K562 (cell line): ENCODE data around the gene GPR108. TPM values are rescaled to one million over a fixed set of nuclear protein-coding genes. Genes with fewer than 3 reads are reported as not detected.

Source experiments
- ATAC-seq: fragments of 200-7000 bp; cut with Tn5 transposase; 3 replicates; pipeline ENCODE4 v1.9.1; 2020; ENCODE audit warnings: moderate library complexity
- BruUV-seq: library from RNA; stranded (reverse); fragments of 400-500 nt; replicated peaks from 2 replicates; lab custom pipeline; 2021; lab: Mats Ljungman, UMichigan
- CTCF ChIA-PET: fragments of 300-600 bp; formaldehyde crosslinking; extraction: SDS; loops from one replicate; lab custom pipeline; 2021; ENCODE audit warnings: low intra/inter-chr PET ratio; lab: Yijun Ruan, JAX
- POLR2A ChIA-PET: fragments of 300-600, 350-650 bp; sonication (Branson Sonifier 250); formaldehyde crosslinking; extraction: SDS; loops from one replicate; lab custom pipeline; 2021; ENCODE audit warnings: antibody characterized with exemption, inconsistent platforms; lab: Yijun Ruan, JAX
- DNase-seq, 4 experiments: peaks; one replicate each; pipeline versions ENCODE4 v3.0.0 to v3.0.0-alpha.2; 2011 to 2018; ENCODE audit warnings: low spot score in 3 of 4, mixed read lengths in 3 of 4; ENCODE audit errors: extremely low read depth in 1 of 4
- FAIRE-seq: peaks from 2 replicates; lab custom pipeline; 2011; peaks lifted over from hg19 to GRCh38; lab: Jason Lieb, UNC
- H2AFZ ChIP-seq: 2 replicates; pipeline ENCODE4 v1.6.0; 2011; ENCODE audit warnings: low read depth, low read length, control low read depth, inconsistent platforms
- H3K27ac ChIP-seq: fragments of 200-600 bp; 3 replicates; pipeline ENCODE4 v1.8.0; 2011; ENCODE audit warnings: low read depth, mild to moderate bottlenecking, control low read depth, inconsistent platforms, low read length, moderate library complexity, mixed read lengths; ENCODE audit errors: extremely low read depth
- H3K27me3 ChIP-seq, 2 experiments: fragments of 300-600 bp in 1 of 2; 2 replicates in 1 of 2; 3 replicates in 1 of 2; pipeline versions ENCODE4 v1.6.0 to v1.8.0; 2011; ENCODE audit warnings: inconsistent platforms in 2 of 2, low read length in 2 of 2, mild to moderate bottlenecking in 1 of 2, mixed read lengths in 1 of 2, moderate library complexity in 1 of 2; ENCODE audit not compliant: control insufficient read depth in 2 of 2, insufficient read depth in 2 of 2
- H3K36me3 ChIP-seq: fragments of 300-600 bp; 3 replicates; pipeline ENCODE4 v1.8.0; 2011; ENCODE audit warnings: mild to moderate bottlenecking, low read length, inconsistent platforms; ENCODE audit not compliant: control insufficient read depth, insufficient read depth
- H3K4me1 ChIP-seq, 2 experiments: fragments of 200-600 bp in 1 of 2; replicated peaks in 1 of 2; 2 replicates in 1 of 2; 3 replicates in 1 of 2; pipeline versions ENCODE4 v1.5.1 to v1.8.0; 2011; ENCODE audit warnings: inconsistent platforms in 2 of 2, low read length in 2 of 2, mild to moderate bottlenecking in 1 of 2, mixed read lengths in 1 of 2, moderate library complexity in 1 of 2; ENCODE audit not compliant: control insufficient read depth in 2 of 2, insufficient read depth in 2 of 2
- H3K4me2 ChIP-seq: 2 replicates; pipeline ENCODE4 v1.6.1; 2011; ENCODE audit warnings: low read length, control low read depth, inconsistent platforms, mixed read lengths; ENCODE audit not compliant: insufficient read depth
- H3K4me3 ChIP-seq: fragments of 200-600 bp; sonication (generic), shearing (Covaris generic); 2 replicates; pipeline ENCODE4 v1.5.1; 2016; ENCODE audit warnings: control low read depth, inconsistent platforms
- H3K79me2 ChIP-seq: fragments of 200-600 bp; 3 replicates; pipeline ENCODE4 v1.8.0; 2011; ENCODE audit warnings: low read length, inconsistent platforms; ENCODE audit not compliant: control insufficient read depth, insufficient read depth
- H3K9ac ChIP-seq, 2 experiments: 2 replicates each; pipeline versions ENCODE4 v1.6.0 to v1.6.1; 2011; ENCODE audit warnings: low read depth in 2 of 2, low read length in 2 of 2, control low read depth in 1 of 2, inconsistent platforms in 1 of 2, mild to moderate bottlenecking in 1 of 2, mixed read lengths in 1 of 2; ENCODE audit not compliant: insufficient read depth in 1 of 2
- H3K9me1 ChIP-seq: one replicate; pipeline ENCODE4 v1.6.0; 2011; ENCODE audit warnings: inconsistent platforms, mild to moderate bottlenecking, low read length, moderate library complexity; ENCODE audit not compliant: control insufficient read depth, insufficient read depth
- H3K9me3 ChIP-seq: replicated peaks from 2 replicates; pipeline ENCODE4 v1.5.1; 2011; ENCODE audit warnings: low read depth, low read length, inconsistent platforms; ENCODE audit not compliant: control insufficient read depth, insufficient read depth
- H4K20me1 ChIP-seq: replicated peaks from 2 replicates; pipeline ENCODE4 v1.6.1; 2011; ENCODE audit warnings: low read length, inconsistent platforms, mixed read lengths; ENCODE audit not compliant: control insufficient read depth, insufficient read depth
- ELF2 ChIP-seq: fragments of 250-450 bp; sonication (Bioruptor Pico); IDR thresholded peaks from 2 replicates; pipeline ENCODE4 v1.5.0; 2021; ENCODE audit warnings: mild to moderate bottlenecking
- ELK1 ChIP-seq: sonication (generic); formaldehyde crosslinking; IDR thresholded peaks from 2 replicates; pipeline ENCODE4 v1.8.1; 2022; ENCODE audit warnings: missing genetic modification reagents
- MYBL2 ChIP-seq, 2 experiments: fragments of 450-650 bp in 1 of 2; sonication (generic) in 1 of 2; formaldehyde crosslinking in 1 of 2; IDR thresholded peaks; 2 replicates each; pipeline versions ENCODE4 v1.6.1 to v1.8.1; 2017 to 2022; ENCODE audit warnings: borderline replicate concordance in 1 of 2, inconsistent platforms in 1 of 2, low read depth in 1 of 2, mild to moderate bottlenecking in 1 of 2, missing genetic modification reagents in 1 of 2, moderate library complexity in 1 of 2
- WGBS: fragments of 100-300 bp; shearing (Covaris generic); methylation state at CpG from one replicate; pipeline ENCODE4 v1.1.6; 2016; ENCODE audit warnings: low coverage, mixed read lengths; ENCODE audit not compliant: insufficient coverage; ENCODE audit errors: missing lambda C conversion rate; 5-methylcytosine and 5-hydroxymethylcytosine counted together
- in situ Hi-C: fragments of 300-500 bp; cut with MboI; formaldehyde crosslinking; loops from 4 replicates; pipeline ENCODE4 v1.15.0; 2018; ENCODE audit warnings: inconsistent platforms, mixed read lengths
- intact Hi-C: fragments of 100-400 bp; cut with micrococcal nuclease; formaldehyde crosslinking; loops from 2 replicates; pipeline ENCODE4 v1.14.2; 2022
- polyA plus RNA-seq, 8 experiments: library from polyadenylated mRNA; depleted of rRNA in 4 of 8; stranded (reverse) in 5 of 8; unstranded in 3 of 8; fragments of >200 nt; fragmentation: Nextera tagmentation in 2 of 8; fragmentation: Illumina TruSeq in 1 of 8; extraction: Ambion mirVana in 2 of 8; extraction: Trizol in 1 of 8; gene quantifications; 2 replicates each; pipeline versions ENCODE4 v1.2.1 to v1.2.3, GENCODE V29; 2011 to 2014; ENCODE audit warnings: inconsistent platforms in 1 of 8, missing spikeins in 1 of 8
- total RNA-seq, 7 experiments: library from RNA; depleted of rRNA in 6 of 7; stranded (reverse); fragments of >200 nt in 6 of 7; fragmentation: Illumina TruSeq in 2 of 7; extraction: Trizol in 2 of 7; gene quantifications; 2 replicates each; pipeline versions ENCODE4 v1.2.1 to v1.2.3, GENCODE V29; 2011 to 2021; ENCODE audit warnings: low replicate concordance in 1 of 7

GPR108 gene
- total and polyA plus RNA-seq, 9 of the 15 experiments (the other 6 are each of a cell fraction or from before 2014, with no cell fraction given) = 2.4 to 33.2 (median 24.4) TPM

GRCh38 chr19:6719992-6720368, 17.4 kb downstream of the GPR108 start:
- no peak overlapping the region for H3K4me2 ChIP-seq
- intact Hi-C loops = loop anchor here (2.0 kb wide), 1 partner anchor 17 kb away; the partner anchor contains the start of gene GPR108
- H2AFZ ChIP-seq = no peak overlapping the region
- ChIA-PET POLR2A (interaction anchor here (0.6 kb wide), 1 partner anchor 15 kb away, joined by 4 read pairs; no protein-coding TSS in a partner anchor), CTCF (interaction anchor here (0.7 kb wide), 1 partner anchor 144 kb away, joined by 3 read pairs; no protein-coding TSS in a partner anchor)
- DNase-seq (no peak), FAIRE-seq (no peak), ATAC-seq (no peak)
- no peaks in the 10 kb centered on the region for H3K79me2 ChIP-seq
- no peak overlapping the region for H3K9ac ChIP-seq
- H3K9me3 ChIP-seq = no peaks in the 10 kb centered on the region
- H3K4me3 ChIP-seq = no peak overlapping the region
- BruUV-seq = no TSS peak
- H3K27me3 ChIP-seq = no peaks in the 10 kb centered on the region
- H3K9me1 ChIP-seq = no peaks in the 10 kb centered on the region
- H3K36me3 ChIP-seq = no peaks in the 10 kb centered on the region
- no peak overlapping the region for H3K27ac ChIP-seq
- in situ Hi-C loops = no loop called here
- H3K4me1 ChIP-seq = peaks cover 38 to 39% of the 10 kb centered on the region in 2 experiments
- H4K20me1 ChIP-seq = no peaks in the 10 kb centered on the region
- no peak for TF ChIP-seq ELK1 (CRISPR knock-in tag)
- no peak for TF ChIP-seq ELF2
- 87% methylated on average over 3 of the region's 3 CpGs for whole genome bisulfite sequencing

GRCh38 chr19:6719540-6719861, 17.9 kb downstream of the GPR108 start:
- H3K27ac ChIP-seq = no peak overlapping the region
- H3K4me1 ChIP-seq = peaks cover 38 to 39% of the 10 kb centered on the region in 2 experiments

More at GRCh38 chr19:6719540-6719861, 17.9 kb downstream of the GPR108 start:
- no peak for TF ChIP-seq MYBL2 (IDR thresholded peaks at IDR 0.05; ENCODE audit: low read depth)
- TF ChIP-seq MYBL2 (CRISPR knock-in tag; IDR thresholded peaks at IDR 0.05; ENCODE audit: borderline replicate concordance) = no peak
- in situ Hi-C loops (no loop called here), intact Hi-C loops (loop anchor here (2.0 kb wide), 1 partner anchor 17 kb away; the partner anchor contains the start of gene GPR108)
- Histone ChIP-seq H3K9me3 (no peaks in the 10 kb centered on the region), H3K79me2 (no peaks in the 10 kb centered on the region), H2AFZ (peak overlapping the region; percentile 96), H3K4me2 (peak overlapping the region; percentile 83; the same call in 1 of the 2 replicates), H3K27me3 (no peaks in the 10 kb centered on the region), H3K9ac (peak overlapping the region in 1 of 2 experiments; percentile 78; a peak in 3 of 4 replicates), H3K4me3 (no peak overlapping the region), H3K36me3 (no peaks in the 10 kb centered on the region), H4K20me1 (no peaks in the 10 kb centered on the region), H3K9me1 (no peaks in the 10 kb centered on the region)
- DNase-seq (no peak), FAIRE-seq (no peak), ATAC-seq (no peak)
- POLR2A ChIA-PET = no interaction called here
- no TSS peak for BruUV-seq
- WGBS = 39% methylated on average over 6 of the region's 6 CpGs
- CTCF ChIA-PET = no interaction called here
